D721Med (cell line): ENCODE measurements around the gene SKI.

ENCODE experiments used
- DNase-seq: peaks from one replicate; pipeline ENCODE4 v3.0.0; 2011; ENCODE audit warnings: low spot score; ENCODE audit not compliant: insufficient read length
- FAIRE-seq: peaks from 2 replicates; lab custom pipeline; 2011; peaks lifted over from hg19 to GRCh38; lab: Jason Lieb, UNC
- TF ChIP-seq, protein P1 (sequence below): IDR thresholded peaks from 2 replicates; pipeline ENCODE4 v1.5.1; 2012; ENCODE audit warnings: mild to moderate bottlenecking, control low read depth; ENCODE audit not compliant: insufficient read depth; ENCODE audit errors: missing control alignments

The SKI gene

GRCh38 chr1:2199042-2199810 lies 28.9 kb upstream of the SKI start:
- DNase-seq = peak; percentile 83
- FAIRE-seq = no peak

DNA sequence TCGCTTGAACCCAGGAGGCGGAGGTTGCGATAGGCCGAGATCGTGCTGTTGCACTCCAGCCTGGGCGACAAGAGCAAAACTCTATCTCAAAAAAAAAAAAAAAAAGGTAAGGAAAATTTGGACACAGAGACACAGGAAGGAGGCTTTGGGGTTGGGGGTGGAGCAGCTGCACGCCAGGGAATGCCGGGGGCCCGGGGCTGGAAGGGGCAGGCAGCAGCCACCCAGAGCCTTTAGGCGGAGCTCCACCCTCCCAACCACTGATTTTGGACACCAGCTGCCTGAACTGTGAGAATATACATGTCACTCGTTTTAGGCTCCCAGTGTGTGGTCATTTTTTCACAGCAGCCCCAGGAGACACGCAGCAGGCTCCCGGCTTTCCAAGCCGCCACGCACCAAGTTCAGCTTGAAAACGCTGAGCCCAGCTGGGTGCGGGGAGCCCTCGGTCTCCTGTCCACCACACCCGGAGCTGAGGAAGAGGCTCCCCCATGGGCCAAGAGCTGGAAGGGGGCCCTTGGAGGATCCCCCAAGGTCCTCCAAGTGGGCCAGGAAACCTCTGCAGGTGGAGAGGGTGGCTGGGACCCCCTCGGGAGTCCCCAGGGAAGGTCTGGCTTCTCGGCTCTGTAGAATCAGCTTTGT lies 27.7 kb upstream of the SKI start:
- TF ChIP-seq, protein P1, sequence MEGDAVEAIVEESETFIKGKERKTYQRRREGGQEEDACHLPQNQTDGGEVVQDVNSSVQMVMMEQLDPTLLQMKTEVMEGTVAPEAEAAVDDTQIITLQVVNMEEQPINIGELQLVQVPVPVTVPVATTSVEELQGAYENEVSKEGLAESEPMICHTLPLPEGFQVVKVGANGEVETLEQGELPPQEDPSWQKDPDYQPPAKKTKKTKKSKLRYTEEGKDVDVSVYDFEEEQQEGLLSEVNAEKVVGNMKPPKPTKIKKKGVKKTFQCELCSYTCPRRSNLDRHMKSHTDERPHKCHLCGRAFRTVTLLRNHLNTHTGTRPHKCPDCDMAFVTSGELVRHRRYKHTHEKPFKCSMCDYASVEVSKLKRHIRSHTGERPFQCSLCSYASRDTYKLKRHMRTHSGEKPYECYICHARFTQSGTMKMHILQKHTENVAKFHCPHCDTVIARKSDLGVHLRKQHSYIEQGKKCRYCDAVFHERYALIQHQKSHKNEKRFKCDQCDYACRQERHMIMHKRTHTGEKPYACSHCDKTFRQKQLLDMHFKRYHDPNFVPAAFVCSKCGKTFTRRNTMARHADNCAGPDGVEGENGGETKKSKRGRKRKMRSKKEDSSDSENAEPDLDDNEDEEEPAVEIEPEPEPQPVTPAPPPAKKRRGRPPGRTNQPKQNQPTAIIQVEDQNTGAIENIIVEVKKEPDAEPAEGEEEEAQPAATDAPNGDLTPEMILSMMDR = no peak
- FAIRE-seq (no peak), DNase-seq (no peak)

More at GRCh38 chr1:2199042-2199810, 28.9 kb upstream of the SKI start:
- TF ChIP-seq, protein P1 = no peak

- DNase-seq (no peak), FAIRE-seq (no peak)
- TF ChIP-seq, protein P1 = no peak
Observed at GRCh38 chr1:2201062-2201461, 27.1 kb upstream of the SKI start.

DNA sequence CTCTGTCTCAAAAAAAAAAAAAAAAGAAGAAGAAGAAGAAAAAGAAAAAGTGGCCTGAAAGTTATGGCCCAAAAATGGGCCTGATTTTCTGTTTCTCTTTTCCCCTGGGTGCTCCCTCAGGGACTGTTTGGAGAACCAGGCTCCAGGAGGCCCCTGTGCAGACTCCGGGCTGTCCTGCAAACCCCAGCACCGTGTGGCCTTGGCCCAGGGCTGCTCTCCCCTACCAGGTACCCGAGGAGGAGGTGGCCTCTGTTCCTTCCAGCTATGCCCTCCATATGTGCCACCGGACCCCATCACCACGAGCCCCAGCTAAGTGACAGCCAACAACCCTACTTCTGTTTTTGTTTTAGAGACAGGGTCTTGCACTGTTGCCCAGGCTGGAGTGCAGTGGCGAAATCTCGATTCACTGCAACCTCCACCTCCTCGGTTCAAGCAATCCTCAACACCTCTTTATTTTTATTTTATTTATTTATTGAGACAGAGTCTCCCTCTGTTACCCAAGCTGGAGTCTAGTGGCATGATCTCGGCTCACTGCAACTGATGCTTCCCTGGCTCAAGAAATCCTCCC lies 26.0 kb upstream of the SKI start:
- FAIRE-seq (no peak), DNase-seq (no peak)
- TF ChIP-seq, protein P1 = no peak

GRCh38 chr1:2202843-2203601 lies 25.1 kb upstream of the SKI start:
- FAIRE-seq (no peak), DNase-seq (no peak)
- TF ChIP-seq, protein P1 = no peak

GRCh38 chr1:2203671-2204414 lies 24.3 kb upstream of the SKI start:
- FAIRE-seq (no peak), DNase-seq (no peak)
- TF ChIP-seq, protein P1 = no peak
